Keratinocyte (primary cell): ENCODE measurements around the gene FKBP1B. TPM values are rescaled to one million over a fixed set of nuclear protein-coding genes. Genes with fewer than 3 reads are reported as not detected.

Source experiments
- DNase-seq: peaks from one replicate; pipeline ENCODE4 v3.0.0-alpha.2; 2011; ENCODE audit warnings: low read depth, missing footprints, low spot score
- FAIRE-seq: peaks from 2 replicates; lab custom pipeline; 2011; peaks lifted over from hg19 to GRCh38; lab: Jason Lieb, UNC
- H2AFZ ChIP-seq: 2 replicates; pipeline ENCODE4 v1.6.0; 2012; ENCODE audit warnings: low read length, control low read depth, inconsistent platforms; ENCODE audit not compliant: control insufficient read depth
- H3K27ac ChIP-seq: 2 replicates; pipeline ENCODE4 v1.5.1; 2011; ENCODE audit warnings: low read length; ENCODE audit not compliant: control insufficient read depth, insufficient read depth
- H3K27me3 ChIP-seq: 3 replicates; pipeline ENCODE4 v1.6.0; 2011; ENCODE audit warnings: low read length; ENCODE audit not compliant: control insufficient read depth, insufficient read depth; ENCODE audit errors: extremely low read depth
- H3K36me3 ChIP-seq, 2 experiments: 2 replicates in 1 of 2; 3 replicates in 1 of 2; pipeline ENCODE4 v1.5.1; 2011; ENCODE audit warnings: low read length in 2 of 2, mild to moderate bottlenecking in 1 of 2; ENCODE audit not compliant: control insufficient read depth in 2 of 2, insufficient read depth in 2 of 2; ENCODE audit errors: extremely low read depth in 1 of 2
- H3K4me1 ChIP-seq: 3 replicates; pipeline ENCODE4 v1.5.1; 2011; ENCODE audit warnings: low read length; ENCODE audit not compliant: control insufficient read depth, insufficient read depth; ENCODE audit errors: extremely low read depth
- H3K4me2 ChIP-seq: 3 replicates; pipeline ENCODE4 v1.6.0; 2011; ENCODE audit warnings: low read depth, low read length; ENCODE audit not compliant: control insufficient read depth, insufficient read depth; ENCODE audit errors: extremely low read depth
- H3K4me3 ChIP-seq, 3 experiments: fragments of 200-600 bp in 1 of 3; sonication (generic) in 1 of 3; 2 replicates in 2 of 3; 3 replicates in 1 of 3; pipeline ENCODE4 v1.5.1; 2011 to 2016; ENCODE audit warnings: low read length in 3 of 3, mild to moderate bottlenecking in 3 of 3, control low read depth in 2 of 3, inconsistent platforms in 1 of 3, low read depth in 1 of 3, mixed read lengths in 1 of 3, mixed run types in 1 of 3, moderate library complexity in 1 of 3; ENCODE audit not compliant: control insufficient read depth in 2 of 3, insufficient read depth in 2 of 3; ENCODE audit errors: extremely low read depth in 1 of 3
- H3K79me2 ChIP-seq: 2 replicates; pipeline ENCODE4 v1.6.0; 2012; ENCODE audit warnings: low read length; ENCODE audit not compliant: control insufficient read depth, insufficient read depth
- H3K9ac ChIP-seq: 3 replicates; pipeline ENCODE4 v1.6.0; 2011; ENCODE audit warnings: low read length; ENCODE audit not compliant: control insufficient read depth, insufficient read depth; ENCODE audit errors: extremely low read depth
- H3K9me1 ChIP-seq: 3 replicates; pipeline ENCODE4 v1.6.0; 2011; ENCODE audit warnings: low read length; ENCODE audit not compliant: control insufficient read depth, insufficient read depth; ENCODE audit errors: extremely low read depth
- H3K9me3 ChIP-seq: 2 replicates; pipeline ENCODE4 v1.5.1; 2012; ENCODE audit warnings: low read depth, low read length; ENCODE audit not compliant: control insufficient read depth
- H4K20me1 ChIP-seq: 3 replicates; pipeline ENCODE4 v1.6.0; 2011; ENCODE audit warnings: low read length; ENCODE audit not compliant: control insufficient read depth, insufficient read depth; ENCODE audit errors: extremely low read depth
- EZH2 ChIP-seq: IDR thresholded peaks from one replicate; pipeline ENCODE4 v1.6.1; 2012; ENCODE audit warnings: inconsistent platforms, mild to moderate bottlenecking, low read length, moderate library complexity
- dilution Hi-C: fragments of 300-500 bp; cut with MboI; formaldehyde crosslinking; loops from one replicate; pipeline ENCODE4 v1.7.0; 2020; ENCODE audit warnings: low sequenced_read_pairs; ENCODE audit not compliant: extremely low pct_ligation_motif_present
- polyA plus RNA-seq, 5 experiments: library from polyadenylated mRNA; depleted of rRNA in 3 of 5; stranded (reverse) in 3 of 5; stranded (forward) in 1 of 5; unstranded in 1 of 5; fragments of >200 nt; gene quantifications; 1 replicate in 1 of 5; 2 replicates in 3 of 5; 3 replicates in 1 of 5; pipeline versions ENCODE4 v1.2.1 to v1.2.3, GENCODE V29; 2011 to 2012; ENCODE audit warnings: missing spikeins in 2 of 5, low read depth in 1 of 5, low replicate concordance in 1 of 5
- TF ChIP-seq, protein P1 (sequence below), 3 experiments: IDR thresholded peaks in 1 of 3; conservative IDR thresholded peaks in 1 of 3; optimal IDR thresholded peaks in 1 of 3; 2 replicates in 2 of 3; 3 replicates in 1 of 3; pipeline versions ENCODE3 to v1.5.1; 2011; ENCODE audit warnings: low read length in 3 of 3, mild to moderate bottlenecking in 3 of 3, moderate library complexity in 2 of 3, control low read depth in 1 of 3, inconsistent platforms in 1 of 3; ENCODE audit not compliant: insufficient read depth in 2 of 3; ENCODE audit errors: extremely low read depth in 1 of 3

The FKBP1B gene
- polyA plus RNA-seq, 1 donor (not counting 4 experiments of a cell fraction or from before 2014, with no cell fraction given) = 24.5 TPM

DNA sequence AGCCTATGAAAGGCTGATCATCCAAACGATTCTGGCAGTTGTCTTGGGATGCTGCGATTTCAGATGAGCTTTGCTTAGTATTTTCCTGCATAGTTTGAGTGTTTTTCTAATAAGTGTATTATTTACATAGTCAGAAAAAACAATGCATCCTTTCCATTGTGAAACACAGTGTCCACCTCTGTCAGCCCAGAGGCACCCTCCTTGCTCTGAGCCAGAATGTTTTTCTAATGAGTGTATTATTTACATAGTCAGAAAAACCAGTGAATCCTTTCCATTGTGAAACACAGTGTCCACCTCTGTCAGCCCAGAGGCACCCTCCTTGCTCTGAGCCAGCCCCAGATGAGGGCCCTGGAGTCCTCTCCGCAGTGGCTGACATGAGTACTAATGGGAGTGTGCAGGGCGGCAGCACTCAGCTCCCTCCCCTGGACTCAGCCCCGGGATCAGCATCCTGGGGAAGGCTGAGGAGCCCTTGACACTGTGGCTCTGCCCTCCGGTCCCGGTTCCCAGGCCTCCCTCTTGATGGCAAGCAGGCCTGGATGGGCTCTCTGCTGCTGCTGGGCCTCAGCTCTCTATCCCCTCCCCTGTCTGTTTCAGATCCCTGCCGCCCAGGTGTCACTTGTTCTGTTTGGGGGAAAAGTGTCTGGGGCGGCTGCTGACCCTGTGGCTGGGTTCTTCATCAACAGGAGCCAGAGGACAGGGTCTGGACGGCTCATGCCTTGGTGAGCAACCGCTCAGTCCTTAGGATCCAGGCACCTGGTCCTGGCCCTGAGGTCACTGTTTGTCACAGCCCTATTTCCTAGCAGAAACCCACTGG lies 33.8 kb upstream of the FKBP1B start:
- Histone ChIP-seq H3K79me2 (no peaks in the 10 kb centered on the region), H3K9ac (no peak overlapping the region), H4K20me1 (no peaks in the 10 kb centered on the region), H3K27me3 (peaks cover 15% of the 10 kb centered on the region), H3K36me3 (no peaks in the 10 kb centered on the region), H2AFZ (no peak overlapping the region), H3K4me2 (no peak overlapping the region), H3K9me3 (no peaks in the 10 kb centered on the region), H3K4me1 (peaks cover 9% of the 10 kb centered on the region), H3K27ac (no peak overlapping the region), H3K4me3 (no peak overlapping the region), H3K9me1 (no peaks in the 10 kb centered on the region)
- TF ChIP-seq, protein P1, sequence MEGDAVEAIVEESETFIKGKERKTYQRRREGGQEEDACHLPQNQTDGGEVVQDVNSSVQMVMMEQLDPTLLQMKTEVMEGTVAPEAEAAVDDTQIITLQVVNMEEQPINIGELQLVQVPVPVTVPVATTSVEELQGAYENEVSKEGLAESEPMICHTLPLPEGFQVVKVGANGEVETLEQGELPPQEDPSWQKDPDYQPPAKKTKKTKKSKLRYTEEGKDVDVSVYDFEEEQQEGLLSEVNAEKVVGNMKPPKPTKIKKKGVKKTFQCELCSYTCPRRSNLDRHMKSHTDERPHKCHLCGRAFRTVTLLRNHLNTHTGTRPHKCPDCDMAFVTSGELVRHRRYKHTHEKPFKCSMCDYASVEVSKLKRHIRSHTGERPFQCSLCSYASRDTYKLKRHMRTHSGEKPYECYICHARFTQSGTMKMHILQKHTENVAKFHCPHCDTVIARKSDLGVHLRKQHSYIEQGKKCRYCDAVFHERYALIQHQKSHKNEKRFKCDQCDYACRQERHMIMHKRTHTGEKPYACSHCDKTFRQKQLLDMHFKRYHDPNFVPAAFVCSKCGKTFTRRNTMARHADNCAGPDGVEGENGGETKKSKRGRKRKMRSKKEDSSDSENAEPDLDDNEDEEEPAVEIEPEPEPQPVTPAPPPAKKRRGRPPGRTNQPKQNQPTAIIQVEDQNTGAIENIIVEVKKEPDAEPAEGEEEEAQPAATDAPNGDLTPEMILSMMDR (optimal IDR thresholded peaks at IDR 0.05 in 1 of 3, IDR thresholded peaks at IDR 0.05 in 1 of 3, conservative IDR thresholded peaks at IDR 0.05 in 1 of 3; ENCODE audit: extremely low read depth in 1 of 3, insufficient read depth in 2 of 3, low read length in 3 of 3) = no peak
- TF ChIP-seq EZH2 = no peak
- DNase-seq (no peak), FAIRE-seq (peak; percentile 51)
- dilution Hi-C loops = no loop called here

DNA sequence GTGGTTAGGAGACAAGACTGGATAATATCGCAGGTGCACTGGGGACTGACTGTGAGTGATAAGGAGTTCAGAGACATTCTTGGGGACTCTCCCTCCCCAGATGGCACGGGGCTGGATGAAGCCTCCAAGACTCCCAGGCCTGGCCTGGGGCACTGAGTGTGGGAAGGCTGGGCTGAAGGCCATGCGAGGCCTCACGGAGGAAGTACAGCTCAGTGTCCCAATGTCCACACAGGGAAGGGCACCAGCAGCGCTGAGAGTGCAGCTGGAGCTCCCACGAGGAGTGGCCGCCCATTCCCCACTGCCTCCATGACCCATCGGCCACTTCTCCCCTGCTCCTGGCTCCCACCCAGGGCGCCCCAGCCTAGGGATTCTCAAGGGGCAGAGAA lies 33.2 kb upstream of the FKBP1B start:
- Histone ChIP-seq H3K79me2 (no peaks in the 10 kb centered on the region), H3K36me3 (no peaks in the 10 kb centered on the region), H3K4me2 (no peak overlapping the region), H2AFZ (no peak overlapping the region), H3K9ac (no peak overlapping the region), H3K9me1 (no peaks in the 10 kb centered on the region), H4K20me1 (no peaks in the 10 kb centered on the region), H3K9me3 (no peaks in the 10 kb centered on the region), H3K27ac (no peak overlapping the region), H3K27me3 (peaks cover 9% of the 10 kb centered on the region), H3K4me1 (peaks cover 11% of the 10 kb centered on the region), H3K4me3 (no peak overlapping the region)
- TF ChIP-seq, protein P1 (optimal IDR thresholded peaks at IDR 0.05 in 1 of 3, IDR thresholded peaks at IDR 0.05 in 1 of 3, conservative IDR thresholded peaks at IDR 0.05 in 1 of 3; ENCODE audit: extremely low read depth in 1 of 3, insufficient read depth in 2 of 3, low read length in 3 of 3) = no peak
- no peak for TF ChIP-seq EZH2
- DNase-seq = no peak
- FAIRE-seq = no peak
- dilution Hi-C loops = no loop called here
